CD14-positive monocyte (primary cell): Measurements from ENCODE around the gene LBHD2. TPM values are rescaled to one million over a fixed set of nuclear protein-coding genes. Genes with fewer than 3 reads are reported as not detected.
A peak's percentile ranks its signal among the peaks of the same experiment; 100 is the strongest.

Experiments used
- DNase-seq, 3 donors: peaks; one replicate each; pipeline ENCODE4 v3.0.0-alpha.2; 2011 to 2022
- H2AFZ ChIP-seq: 2 replicates; pipeline ENCODE4 v1.6.0; 2012; ENCODE audit warnings: mild to moderate bottlenecking, low read depth, low read length, inconsistent platforms; ENCODE audit not compliant: insufficient read depth, poor library complexity, severe bottlenecking
- H3K27ac ChIP-seq, 2 donors: 1 replicate in 1 of 2; 2 replicates in 1 of 2; pipeline ENCODE4 v1.5.1; 2012 to 2013; ENCODE audit warnings: low read length in 2 of 2, control low read depth in 1 of 2, inconsistent platforms in 1 of 2, low read depth in 1 of 2, mild to moderate bottlenecking in 1 of 2
- H3K27me3 ChIP-seq, 2 donors: one replicate each; pipeline versions ENCODE4 v1.6.0 to v1.6.1; 2011 to 2013; ENCODE audit warnings: low read length in 2 of 2; ENCODE audit not compliant: control insufficient read depth in 2 of 2, insufficient read depth in 2 of 2
- H3K36me3 ChIP-seq, 2 donors: replicated peaks in 1 of 2; 1 replicate in 1 of 2; 2 replicates in 1 of 2; pipeline versions ENCODE4 v1.5.1 to v1.6.1; 2012 to 2013; ENCODE audit warnings: low read length in 2 of 2, control low read depth in 1 of 2, inconsistent platforms in 1 of 2, mild to moderate bottlenecking in 1 of 2; ENCODE audit not compliant: insufficient read depth in 2 of 2, control insufficient read depth in 1 of 2
- H3K4me1 ChIP-seq, 2 donors: 1 replicate in 1 of 2; 2 replicates in 1 of 2; pipeline versions ENCODE4 v1.5.1 to v1.6.1; 2012 to 2013; ENCODE audit warnings: low read length in 2 of 2, control low read depth in 1 of 2, inconsistent platforms in 1 of 2, mild to moderate bottlenecking in 1 of 2, moderate library complexity in 1 of 2; ENCODE audit not compliant: insufficient read depth in 2 of 2, control insufficient read depth in 1 of 2
- H3K4me2 ChIP-seq: replicated peaks from 2 replicates; pipeline ENCODE3; 2012; ENCODE audit warnings: low read length, moderate library complexity, mild to moderate bottlenecking; ENCODE audit not compliant: poor library complexity, severe bottlenecking; ENCODE audit errors: extremely low read depth
- H3K4me3 ChIP-seq, 3 experiments: fragments of 200-600 bp in 1 of 3; sonication (generic) in 1 of 3; replicated peaks in 1 of 3; 1 replicate in 2 of 3; 2 replicates in 1 of 3; pipeline ENCODE4 v1.5.1; 2011 to 2013; ENCODE audit warnings: low read length in 3 of 3, mild to moderate bottlenecking in 3 of 3, control low read depth in 2 of 3, low read depth in 2 of 3, inconsistent platforms in 1 of 3, moderate library complexity in 1 of 3
- H3K79me2 ChIP-seq: 2 replicates; pipeline ENCODE4 v1.6.0; 2012; ENCODE audit warnings: mild to moderate bottlenecking, control low read depth, inconsistent platforms, low read length, moderate library complexity; ENCODE audit not compliant: insufficient read depth
- H3K9ac ChIP-seq: 2 replicates; pipeline ENCODE4 v1.6.0; 2017; ENCODE audit warnings: low read length, mild to moderate bottlenecking; ENCODE audit not compliant: insufficient read depth, poor library complexity, severe bottlenecking
- H3K9me3 ChIP-seq, 2 donors: replicated peaks in 1 of 2; 1 replicate in 1 of 2; 2 replicates in 1 of 2; pipeline versions ENCODE4 v1.5.1 to v1.6.1; 2012 to 2013; ENCODE audit warnings: low read length in 2 of 2, control low read depth in 1 of 2; ENCODE audit not compliant: control insufficient read depth in 1 of 2, insufficient read depth in 1 of 2
- H4K20me1 ChIP-seq: 2 replicates; pipeline ENCODE4 v1.6.0; 2012; ENCODE audit warnings: mild to moderate bottlenecking, low read length, control low read depth, moderate library complexity; ENCODE audit not compliant: insufficient read depth
- H3K27ac Mint-ChIP-seq, 7 donors: one replicate each; pipeline ENCODE4 v1.8.0; 2020; ENCODE audit warnings: mild to moderate bottlenecking in 7 of 7, mixed read lengths in 7 of 7, moderate library complexity in 6 of 7, inconsistent platforms in 2 of 7
- H3K27me3 Mint-ChIP-seq, 3 donors: one replicate each; pipeline ENCODE4 v1.8.0; 2021 to 2022; ENCODE audit warnings: low read depth in 3 of 3, mild to moderate bottlenecking in 3 of 3, mixed read lengths in 3 of 3, moderate library complexity in 3 of 3, inconsistent platforms in 1 of 3
- H3K36me3 Mint-ChIP-seq, 2 donors: one replicate each; pipeline ENCODE4 v1.8.0; 2020; ENCODE audit warnings: mixed read lengths in 2 of 2, inconsistent platforms in 1 of 2, mild to moderate bottlenecking in 1 of 2
- H3K4me1 Mint-ChIP-seq: one replicate; pipeline ENCODE4 v1.8.0; 2020; ENCODE audit warnings: mild to moderate bottlenecking, mixed read lengths
- H3K4me3 Mint-ChIP-seq, 2 donors: one replicate each; pipeline ENCODE4 v1.8.0; 2020; ENCODE audit warnings: mild to moderate bottlenecking in 2 of 2, mixed read lengths in 2 of 2, moderate library complexity in 1 of 2
- H3K9me3 Mint-ChIP-seq, 7 donors: one replicate each; pipeline ENCODE4 v1.8.0; 2020 to 2022; ENCODE audit warnings: mixed read lengths in 7 of 7, mild to moderate bottlenecking in 6 of 7, moderate library complexity in 6 of 7, inconsistent platforms in 2 of 7
- WGBS: methylation state at CpG from one replicate; pipeline ENCODE4 v1.1.5; 2013; ENCODE audit warnings: missing lambda C conversion rate; ENCODE audit not compliant: insufficient coverage; 5-methylcytosine and 5-hydroxymethylcytosine counted together
- intact Hi-C, 2 donors: fragments of 100-400 bp; cut with micrococcal nuclease; formaldehyde crosslinking; loops; one replicate each; pipeline versions ENCODE4 v1.15.0 to v1.15.1; 2023
- polyA plus RNA-seq, 3 donors: library from polyadenylated mRNA; depleted of rRNA in 1 of 3; unstranded in 2 of 3; stranded (reverse) in 1 of 3; fragments of 300-500 nt in 2 of 3; fragments of >200 nt in 1 of 3; fragmentation: Illumina TruSeq in 2 of 3; gene quantifications; 1 replicate in 2 of 3; 2 replicates in 1 of 3; pipeline ENCODE4 v1.2.3, GENCODE V29; 2012 to 2021
- TF ChIP-seq, protein P1 (sequence below): fragments of 200-600 bp; IDR thresholded peaks from one replicate; pipeline ENCODE4 v1.8.0; 2022; ENCODE audit warnings: antibody characterized with exemption, mild to moderate bottlenecking

Gene LBHD2
- polyA plus RNA-seq, 3 donors = not detected

DNA sequence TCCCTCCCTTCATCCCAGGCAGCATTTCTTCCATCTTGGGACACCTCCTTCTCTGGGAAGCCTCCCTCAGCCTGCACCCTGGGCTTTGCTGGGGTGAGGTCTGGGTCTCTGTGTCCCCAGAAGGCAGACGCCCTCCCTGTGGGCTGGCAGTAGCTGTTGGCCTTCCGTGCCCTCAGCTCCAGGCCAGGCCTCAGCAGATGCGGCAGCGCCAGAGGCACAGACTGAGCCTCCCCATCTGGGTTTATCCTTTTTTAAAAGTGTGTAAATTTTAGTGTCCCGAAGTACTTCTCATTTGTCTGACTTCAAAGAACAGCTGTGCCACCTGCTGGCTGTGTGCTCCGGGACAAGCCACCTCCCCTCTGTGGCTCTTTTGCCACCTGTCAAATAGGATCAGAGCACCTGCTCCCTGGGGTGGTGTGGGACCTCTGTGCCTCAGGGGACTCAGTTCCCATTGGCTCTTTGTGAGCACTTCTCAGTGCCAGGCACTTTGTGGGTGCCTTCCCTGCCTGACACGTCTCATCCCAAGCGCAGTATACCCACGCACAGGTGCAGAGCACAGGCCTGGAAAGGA, 21.7 kb downstream of the LBHD2 start:
- Histone ChIP-seq H3K27me3 (peaks cover 21 to 36% of the 10 kb centered on the region in 2 donors), H3K4me1 (peaks cover 47 to 69% of the 10 kb centered on the region in 2 donors), H4K20me1 (no peaks in the 10 kb centered on the region), H3K9ac (no peak overlapping the region), H3K36me3 (no peaks in the 10 kb centered on the region), H3K4me2 (peak overlapping the region; percentile 60), H3K79me2 (no peaks in the 10 kb centered on the region), H3K9me3 (peaks cover 0 to 10% of the 10 kb centered on the region in 2 donors), H3K27ac (no peak overlapping the region), H2AFZ (peak overlapping the region; percentile 44), H3K4me3 (peak overlapping the region in 1 of 3 experiments; percentile 23)
- intact Hi-C loops = loop anchor here (1.0 to 2.0 kb wide), 4 partner anchors 17 to 77 kb away; partner anchors contain the start of gene TNFAIP2 (in 1 of the 2)
- 57% methylated on average over 7 of the region's 9 CpGs for WGBS
- H3K36me3 Mint-ChIP-seq = peaks cover 7 to 8% of the 10 kb centered on the region in 2 donors
- no peak overlapping the region for H3K27ac Mint-ChIP-seq
- no peak for DNase-seq
- H3K27me3 Mint-ChIP-seq = peaks cover 39 to 48% (median 44%) of the 10 kb centered on the region in 3 donors
- peaks cover 36% of the 10 kb centered on the region for H3K4me1 Mint-ChIP-seq
- peak overlapping the region in 1 of 2 donors; percentile 59 for H3K4me3 Mint-ChIP-seq
- H3K9me3 Mint-ChIP-seq = peaks cover 0 to 18% (median 5%) of the 10 kb centered on the region in 7 donors
- TF ChIP-seq, protein P1, sequence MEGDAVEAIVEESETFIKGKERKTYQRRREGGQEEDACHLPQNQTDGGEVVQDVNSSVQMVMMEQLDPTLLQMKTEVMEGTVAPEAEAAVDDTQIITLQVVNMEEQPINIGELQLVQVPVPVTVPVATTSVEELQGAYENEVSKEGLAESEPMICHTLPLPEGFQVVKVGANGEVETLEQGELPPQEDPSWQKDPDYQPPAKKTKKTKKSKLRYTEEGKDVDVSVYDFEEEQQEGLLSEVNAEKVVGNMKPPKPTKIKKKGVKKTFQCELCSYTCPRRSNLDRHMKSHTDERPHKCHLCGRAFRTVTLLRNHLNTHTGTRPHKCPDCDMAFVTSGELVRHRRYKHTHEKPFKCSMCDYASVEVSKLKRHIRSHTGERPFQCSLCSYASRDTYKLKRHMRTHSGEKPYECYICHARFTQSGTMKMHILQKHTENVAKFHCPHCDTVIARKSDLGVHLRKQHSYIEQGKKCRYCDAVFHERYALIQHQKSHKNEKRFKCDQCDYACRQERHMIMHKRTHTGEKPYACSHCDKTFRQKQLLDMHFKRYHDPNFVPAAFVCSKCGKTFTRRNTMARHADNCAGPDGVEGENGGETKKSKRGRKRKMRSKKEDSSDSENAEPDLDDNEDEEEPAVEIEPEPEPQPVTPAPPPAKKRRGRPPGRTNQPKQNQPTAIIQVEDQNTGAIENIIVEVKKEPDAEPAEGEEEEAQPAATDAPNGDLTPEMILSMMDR = no peak

- TF ChIP-seq, protein P1 = no peak
- no peak overlapping the region for H3K4me3 Mint-ChIP-seq
- no peaks in the 10 kb centered on the region for H4K20me1 ChIP-seq
- peaks cover 65 to 82% of the 10 kb centered on the region in 2 donors for H3K4me1 ChIP-seq
- intact Hi-C loops = no loop called here
- H3K79me2 ChIP-seq = no peaks in the 10 kb centered on the region
- H3K36me3 ChIP-seq = no peaks in the 10 kb centered on the region
- H3K9me3 Mint-ChIP-seq = peaks cover 0 to 13% (median 4%) of the 10 kb centered on the region in 7 donors
- H3K27ac Mint-ChIP-seq = peak overlapping the region in 1 of 7 donors; percentile 58
- H3K9me3 ChIP-seq = no peaks in the 10 kb centered on the region
- peaks cover 54% of the 10 kb centered on the region for H3K4me1 Mint-ChIP-seq
- WGBS = 98% methylated on average over 23 of the region's 23 CpGs
- peaks cover 3 to 4% of the 10 kb centered on the region in 2 donors for H3K36me3 Mint-ChIP-seq
- H3K27me3 ChIP-seq = peaks cover 14 to 23% of the 10 kb centered on the region in 2 donors
- H3K9ac ChIP-seq = no peak overlapping the region
- H3K27ac ChIP-seq = no peak overlapping the region
- no peak overlapping the region for H2AFZ ChIP-seq
- no peak overlapping the region for H3K4me3 ChIP-seq
- no peak for DNase-seq
- no peak overlapping the region for H3K4me2 ChIP-seq
- peaks cover 27 to 33% (median 31%) of the 10 kb centered on the region in 3 donors for H3K27me3 Mint-ChIP-seq
These were observed 23.4 kb downstream of the LBHD2 start for GRCh38 chr14:103107455-103107854.
